H1 (cell line): ENCODE data around the gene ZNF106. TPM values are rescaled to one million over a fixed set of nuclear protein-coding genes. Genes with fewer than 3 reads are reported as not detected.

Source experiments
- CTCF ChIA-PET: fragments of 300-600 bp; sonication (Branson Sonifier 250); formaldehyde crosslinking; loops from one replicate; lab custom pipeline; 2021; ENCODE audit not compliant: partially characterized antibody; lab: Charles Lee
- POLR2A ChIA-PET: fragments of 300-600 bp; sonication (Branson Sonifier 250); formaldehyde crosslinking; loops from one replicate; lab custom pipeline; 2021; ENCODE audit warnings: inconsistent platforms; ENCODE audit not compliant: partially characterized antibody; lab: Charles Lee
- DNase-seq, 2 experiments: peaks; one replicate each; pipeline versions ENCODE4 v3.0.0 to v3.0.0-alpha.2; 2010 to 2022; ENCODE audit warnings: low spot score in 2 of 2, low read depth in 1 of 2, mixed read lengths in 1 of 2
- FAIRE-seq: peaks from 2 replicates; lab custom pipeline; 2011; peaks lifted over from hg19 to GRCh38; lab: Jason Lieb, UNC
- H2AFZ ChIP-seq: 2 replicates; pipeline ENCODE4 v1.8.1; 2012; ENCODE audit warnings: low read length, inconsistent platforms
- H2AK5ac ChIP-seq: 2 replicates; pipeline ENCODE4 v1.6.1; 2013; ENCODE audit warnings: low read depth, low read length
- H2BK120ac ChIP-seq: replicated peaks from 2 replicates; pipeline ENCODE3; 2013; ENCODE audit warnings: low read depth, low read length, inconsistent platforms
- H2BK12ac ChIP-seq: 2 replicates; pipeline ENCODE4 v1.6.1; 2013; ENCODE audit warnings: low read depth, low read length
- H2BK15ac ChIP-seq: 2 replicates; pipeline ENCODE4 v1.6.1; 2013; ENCODE audit warnings: low read length
- H2BK20ac ChIP-seq: 2 replicates; pipeline ENCODE4 v1.6.1; 2013; ENCODE audit warnings: low read length
- H2BK5ac ChIP-seq: 2 replicates; pipeline ENCODE4 v1.6.1; 2013; ENCODE audit warnings: low read depth, low read length
- H3K14ac ChIP-seq: 2 replicates; pipeline ENCODE4 v1.6.1; 2013; ENCODE audit warnings: inconsistent platforms; ENCODE audit not compliant: insufficient read length
- H3K18ac ChIP-seq: 2 replicates; pipeline ENCODE4 v1.6.1; 2013; ENCODE audit warnings: low read length; ENCODE audit errors: extremely low read depth
- H3K23ac ChIP-seq: 2 replicates; pipeline ENCODE4 v1.6.1; 2013; ENCODE audit warnings: inconsistent platforms; ENCODE audit not compliant: insufficient read length
- H3K23me2 ChIP-seq: 2 replicates; pipeline ENCODE4 v1.6.1; 2013; ENCODE audit warnings: low read depth, low read length
- H3K27ac ChIP-seq: 2 replicates; pipeline ENCODE4 v1.6.1; 2011; ENCODE audit warnings: low read depth, low read length, inconsistent platforms
- H3K27me3 ChIP-seq, 4 experiments: replicated peaks in 1 of 4; 1 replicate in 1 of 4; 2 replicates in 3 of 4; pipeline versions ENCODE4 v1.6.1 to v1.8.1; 2011 to 2013; ENCODE audit warnings: low read length in 3 of 4, mild to moderate bottlenecking in 3 of 4, inconsistent platforms in 2 of 4, mixed read lengths in 2 of 4, moderate library complexity in 1 of 4; ENCODE audit not compliant: control insufficient read depth in 3 of 4, insufficient read depth in 3 of 4; ENCODE audit errors: extremely low read depth in 1 of 4
- H3K36me3 ChIP-seq, 4 experiments: 2 replicates each; pipeline versions ENCODE4 v1.6.1 to v1.8.1; 2011 to 2013; ENCODE audit warnings: mild to moderate bottlenecking in 4 of 4, low read length in 3 of 4, moderate library complexity in 2 of 4, control low read depth in 1 of 4, inconsistent platforms in 1 of 4; ENCODE audit not compliant: insufficient read depth in 4 of 4, control insufficient read depth in 2 of 4
- H3K4ac ChIP-seq: replicated peaks from 2 replicates; pipeline ENCODE3; 2013; ENCODE audit warnings: low read length, low read depth, mixed read lengths, inconsistent platforms; ENCODE audit not compliant: insufficient read length
- H3K4me1 ChIP-seq, 4 experiments: replicated peaks in 1 of 4; 1 replicate in 1 of 4; 2 replicates in 3 of 4; pipeline versions ENCODE4 v1.6.1 to v1.8.1; 2011 to 2013; ENCODE audit warnings: low read length in 3 of 4, inconsistent platforms in 2 of 4, mixed read lengths in 1 of 4; ENCODE audit not compliant: insufficient read depth in 4 of 4, control insufficient read depth in 3 of 4
- H3K4me2 ChIP-seq, 2 experiments: 2 replicates each; pipeline versions ENCODE4 v1.6.1 to v1.8.1; 2011 to 2013; ENCODE audit warnings: low read depth in 2 of 2, low read length in 2 of 2, control low read depth in 1 of 2, inconsistent platforms in 1 of 2, mild to moderate bottlenecking in 1 of 2; ENCODE audit not compliant: insufficient read depth in 1 of 2
- H3K4me3 ChIP-seq, 4 experiments: fragments of 200-600, 300-600 bp in 1 of 4; sonication (generic), shearing (Covaris generic), sonication (Bioruptor Twin) in 1 of 4; 2 replicates each; pipeline versions ENCODE4 v1.5.1 to v1.8.1; 2011 to 2016; ENCODE audit warnings: low read length in 4 of 4, low read depth in 3 of 4, control low read depth in 2 of 4, inconsistent platforms in 2 of 4, mild to moderate bottlenecking in 2 of 4, mixed read lengths in 1 of 4, moderate library complexity in 1 of 4; ENCODE audit not compliant: insufficient read depth in 2 of 4; ENCODE audit errors: extremely low read depth in 1 of 4
- H3K56ac ChIP-seq: replicated peaks from 2 replicates; pipeline ENCODE3; 2013; ENCODE audit warnings: low read depth, mild to moderate bottlenecking, mixed read lengths, low read length, inconsistent platforms; ENCODE audit not compliant: insufficient read length
- H3K79me1 ChIP-seq: 2 replicates; pipeline ENCODE4 v1.6.1; 2013; ENCODE audit warnings: low read depth, low read length, control low read depth
- H3K79me2 ChIP-seq, 2 experiments: 2 replicates each; pipeline versions ENCODE4 v1.6.1 to v1.8.1; 2012 to 2013; ENCODE audit warnings: low read length in 2 of 2, mild to moderate bottlenecking in 2 of 2, inconsistent platforms in 1 of 2; ENCODE audit not compliant: insufficient read depth in 2 of 2, control insufficient read depth in 1 of 2
- H3K9ac ChIP-seq, 4 experiments: replicated peaks in 1 of 4; 1 replicate in 1 of 4; 2 replicates in 3 of 4; pipeline versions ENCODE4 v1.6.1 to v1.8.1; 2011 to 2013; ENCODE audit warnings: low read depth in 3 of 4, low read length in 3 of 4, control low read depth in 2 of 4, mild to moderate bottlenecking in 2 of 4, moderate library complexity in 2 of 4, inconsistent platforms in 1 of 4; ENCODE audit errors: extremely low read depth in 1 of 4
- H3K9me3 ChIP-seq, 2 experiments: 2 replicates each; pipeline versions ENCODE4 v1.6.1 to v1.8.1; 2012 to 2013; ENCODE audit warnings: mild to moderate bottlenecking in 2 of 2, moderate library complexity in 2 of 2, control low read depth in 1 of 2, inconsistent platforms in 1 of 2, low read depth in 1 of 2, low read length in 1 of 2, mixed read lengths in 1 of 2; ENCODE audit not compliant: insufficient read depth in 2 of 2
- H4K20me1 ChIP-seq, 2 experiments: replicated peaks in 1 of 2; 2 replicates each; pipeline versions ENCODE3 to v1.8.1; 2011 to 2013; ENCODE audit warnings: inconsistent platforms in 2 of 2, low read length in 2 of 2, mild to moderate bottlenecking in 1 of 2; ENCODE audit not compliant: insufficient read depth in 2 of 2, control insufficient read depth in 1 of 2
- H4K5ac ChIP-seq: 2 replicates; pipeline ENCODE4 v1.6.1; 2013; ENCODE audit warnings: low read length, low read depth, mixed read lengths, inconsistent platforms; ENCODE audit not compliant: insufficient read length
- H4K8ac ChIP-seq: 2 replicates; pipeline ENCODE4 v1.8.0; 2013; ENCODE audit warnings: mild to moderate bottlenecking, moderate library complexity, low read length, inconsistent platforms; ENCODE audit not compliant: insufficient read depth; ENCODE audit errors: extremely low read depth
- H4K91ac ChIP-seq: replicated peaks from 2 replicates; pipeline ENCODE3; 2013; ENCODE audit warnings: low read length, mixed read lengths, inconsistent platforms; ENCODE audit not compliant: insufficient read length
- ATF2 ChIP-seq: IDR thresholded peaks from 2 replicates; pipeline ENCODE4 v1.6.1; 2012; ENCODE audit warnings: low read length, inconsistent platforms
- JUND ChIP-seq: IDR thresholded peaks from 2 replicates; pipeline ENCODE4 v1.6.1; 2011; ENCODE audit warnings: mild to moderate bottlenecking, improper control_type of control experiment, low read length
- KDM1A ChIP-seq: fragments of 200-600, 300-600 bp; sonication (generic); IDR thresholded peaks from 2 replicates; pipeline ENCODE4 v1.7.1; 2016; ENCODE audit warnings: mild to moderate bottlenecking, low read length, borderline replicate concordance
- SIX5 ChIP-seq: IDR thresholded peaks from 2 replicates; pipeline ENCODE4 v1.6.1; 2011; ENCODE audit warnings: mild to moderate bottlenecking, low read depth, low read length
- TBP ChIP-seq: IDR thresholded peaks from 2 replicates; pipeline ENCODE4 v1.6.1; 2011; ENCODE audit warnings: low read depth, low read length, improper control_type of control experiment
- WGBS, 2 experiments: shearing (Covaris generic) in 1 of 2; methylation state at CpG; one replicate each; pipeline versions ENCODE4 v1.1.6 to v1.1.7; 2013 to 2015; ENCODE audit warnings: low lambda C conversion rate in 2 of 2, mixed read lengths in 2 of 2, inconsistent platforms in 1 of 2, low coverage in 1 of 2, missing lambda C conversion rate in 1 of 2; ENCODE audit not compliant: insufficient replicate concordance in 2 of 2, insufficient coverage in 1 of 2, insufficient read length in 1 of 2; ENCODE audit errors: extremely low coverage in 1 of 2, missing lambda C conversion rate in 1 of 2; 5-methylcytosine and 5-hydroxymethylcytosine counted together
- polyA plus RNA-seq, 7 experiments: library from polyadenylated mRNA; depleted of rRNA in 3 of 7; stranded (reverse) in 5 of 7; unstranded in 2 of 7; fragments of >200 nt in 5 of 7; fragments of 200-250 nt in 2 of 7; gene quantifications; 1 replicate in 5 of 7; 2 replicates in 1 of 7; 4 replicates in 1 of 7; pipeline versions ENCODE4 v1.2.1 to v1.2.3, GENCODE V29; 2011 to 2013; ENCODE audit warnings: missing spikeins in 2 of 7, mixed read lengths in 2 of 7
- total RNA-seq: library from RNA; stranded (reverse); fragmentation: NEBNext Ultra II Directional; extraction: Animal tissue kit (Norgen Biotek cat#: 25700); gene quantifications from 2 replicates; pipeline ENCODE4 v1.2.1, GENCODE V29; 2021

Gene ZNF106
- total and polyA plus RNA-seq, 2 of the 8 experiments (the other 6 are each of a cell fraction or from before 2014, with no cell fraction given): 18.2 to 62.0 TPM

- Histone ChIP-seq H2BK12ac (no peak overlapping the region), H2AFZ (0 out of 2 replicates have a peak overlapping the region, but pooled peaks have one; percentile 54), H3K4ac (no peak overlapping the region), H2BK20ac (no peak overlapping the region), H2BK15ac (no peak overlapping the region), H3K4me2 (peak overlapping the region; percentile 61 to 78), H3K9ac (peak overlapping the region in 3 of 4 experiments; percentile 46 to 89 (median 48); a peak in 3 of 7 replicates), H4K91ac (no peak overlapping the region), H3K79me2 (peaks cover 0 to 35% of the 10 kb centered on the region in 2 experiments; a peak in 2 of 4 replicates), H3K14ac (no peak overlapping the region), H3K9me3 (no peaks in the 10 kb centered on the region), H3K4me1 (peaks cover 0 to 5% (median 1%) of the 10 kb centered on the region in 4 experiments; a peak in 4 of 7 replicates), H3K4me3 (peak overlapping the region; percentile 71 to 98 (median 88); a peak in 7 of 8 replicates), H3K27me3 (no peaks in the 10 kb centered on the region), H3K23me2 (peaks cover 11% of the 10 kb centered on the region; the same call in 1 of the 2 replicates), H4K5ac (no peak overlapping the region), H4K8ac (no peak overlapping the region), H2BK5ac (peak overlapping the region; percentile 60; the same call in 1 of the 2 replicates), H3K18ac (peak overlapping the region; percentile 53; the same call in 1 of the 2 replicates), H3K23ac (no peak overlapping the region), H3K36me3 (no peaks in the 10 kb centered on the region), H3K79me1 (no peaks in the 10 kb centered on the region), H3K27ac (no peak overlapping the region), H3K56ac (peak overlapping the region; percentile 49), H4K20me1 (peaks cover 0 to 1% of the 10 kb centered on the region in 2 experiments), H2AK5ac (no peak overlapping the region), H2BK120ac (no peak overlapping the region)
- ChIA-PET POLR2A (interaction anchor here (0.7 to 2.0 kb wide), 10 partner anchors 8 to 222 kb away, joined by 3 to 9 read pairs (median 3); partner anchors contain the start of genes GANC, HAUS2, LRRC57 and TMEM87A), CTCF (no interaction called here)
- 56% methylated on average over 10 of the region's 10 CpGs; no CpG with 5 or more reads in 1 of the 2 experiments for WGBS, 2 experiments
- no peak for FAIRE-seq
- TF ChIP-seq SIX5: no peak
- TF ChIP-seq JUND: no peak
- TF ChIP-seq KDM1A: no peak
- TF ChIP-seq ATF2: no peak
- TF ChIP-seq TBP: no peak
- no peak for DNase-seq
These were observed 4.0 kb upstream of the ZNF106 start for GRCh38 chr15:42494998-42495360.
